Cardiac fibroblast (primary cell): ENCODE results near the gene PARVB.

Experiments used
- DNase-seq, 2 donors: peaks; one replicate each; pipeline versions ENCODE4 v3.0.0 to v3.0.0-alpha.2; 2010; ENCODE audit warnings: low read depth in 2 of 2
- H3K4me3 ChIP-seq, 2 donors: replicated peaks in 1 of 2; 1 replicate in 1 of 2; 2 replicates in 1 of 2; pipeline ENCODE4 v1.5.1; 2011; ENCODE audit warnings: low read depth in 2 of 2, low read length in 2 of 2, mild to moderate bottlenecking in 2 of 2, moderate library complexity in 1 of 2
- CTCF ChIP-seq: IDR thresholded peaks from one replicate; pipeline ENCODE4 v1.5.1; 2011; ENCODE audit warnings: low read depth, mild to moderate bottlenecking, low read length, inconsistent platforms

PARVB gene

GRCh38 chr22:44144046-44144569 lies 120.0 kb downstream of the PARVB start:
- TF ChIP-seq CTCF: no peak

GRCh38 chr22:44145544-44145943 lies 121.4 kb downstream of the PARVB start:
- DNase-seq: no peak
- no peak overlapping the region for H3K4me3 ChIP-seq
- no peak for TF ChIP-seq CTCF

More at GRCh38 chr22:44144046-44144569, 120.0 kb downstream of the PARVB start:
- no peak overlapping the region for H3K4me3 ChIP-seq
- DNase-seq: no peak

- no peak overlapping the region for H3K4me3 ChIP-seq
- DNase-seq: no peak
- TF ChIP-seq CTCF: no peak
Measured at GRCh38 chr22:44146088-44146861, 122.2 kb downstream of the PARVB start.

GRCh38 chr22:44147008-44147645 lies 123.0 kb downstream of the PARVB start:
- no peak for DNase-seq
- TF ChIP-seq CTCF: no peak
- no peak overlapping the region for H3K4me3 ChIP-seq

- DNase-seq: peak in 1 of 2 donors; percentile 18
- no peak for TF ChIP-seq CTCF
- H3K4me3 ChIP-seq: no peak overlapping the region
Measured at GRCh38 chr22:44147821-44148574, 123.9 kb downstream of the PARVB start.

- H3K4me3 ChIP-seq: no peak overlapping the region
- peak; percentile 61 to 88 for DNase-seq
- no peak for TF ChIP-seq CTCF
Measured at GRCh38 chr22:44151676-44152075, 127.6 kb downstream of the PARVB start.
